Ureter (tissue), 1 donor: ENCODE measurements around the gene OVAAL. TPM values are rescaled to one million over a fixed set of nuclear protein-coding genes. Genes with fewer than 3 reads are reported as not detected.
"Not testable (repeated sequence)": the region's sequence is repeated elsewhere in the genome, so short reads cannot be mapped to it uniquely, and the experiment has no call there.

Experiments used
- DNase-seq: peaks from one replicate; pipeline ENCODE4 v3.0.0-alpha.2; 2020; ENCODE audit warnings: low spot score
- total RNA-seq: library from RNA; stranded (reverse); gene quantifications from one replicate; pipeline ENCODE4 v1.2.4, GENCODE V29; 2023
- donor health status: DM: yes; HTN: yes; CAD: no.

OVAAL gene
- total RNA-seq, 1 donor from 2014 or later = not detected

- DNase-seq = no peak
These were observed 17.8 kb upstream of the OVAAL start for GRCh38 chr1:180540697-180541594.

DNA sequence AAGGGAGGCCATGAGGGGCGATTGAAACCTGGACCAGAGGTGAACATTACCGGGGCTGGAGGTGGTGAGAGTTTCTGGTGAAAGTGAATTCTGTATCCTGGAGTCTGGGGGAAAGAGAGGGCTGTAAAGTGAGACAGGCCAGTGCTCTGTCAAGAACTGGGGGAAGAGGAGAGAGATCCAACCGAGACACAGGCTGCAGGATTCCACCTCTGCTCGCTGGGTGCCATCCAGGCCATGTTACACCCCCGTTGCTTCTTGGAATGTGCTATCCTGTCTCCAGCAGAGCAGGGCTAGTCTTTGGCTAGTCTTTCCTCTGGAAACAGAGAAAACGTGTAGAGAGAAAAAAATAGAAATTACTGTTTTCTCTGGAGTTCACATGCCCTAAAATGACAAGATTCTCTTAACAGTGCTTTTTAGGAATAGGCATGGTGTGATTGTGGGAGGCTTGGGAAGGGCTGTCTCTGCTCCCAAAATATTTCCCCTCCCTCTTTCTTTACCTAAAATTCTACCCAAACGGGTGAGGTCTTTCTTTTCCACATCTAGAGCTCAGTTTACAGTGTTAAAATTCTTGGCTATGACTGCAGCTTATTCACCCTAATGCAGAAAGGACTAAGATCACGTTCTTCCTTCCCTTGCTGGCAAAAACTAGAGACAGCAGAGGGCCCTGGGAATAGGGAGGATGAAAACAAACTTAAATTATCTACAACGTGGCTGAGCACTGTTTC lies 16.5 kb upstream of the OVAAL start:
- DNase-seq = no peak

DNA sequence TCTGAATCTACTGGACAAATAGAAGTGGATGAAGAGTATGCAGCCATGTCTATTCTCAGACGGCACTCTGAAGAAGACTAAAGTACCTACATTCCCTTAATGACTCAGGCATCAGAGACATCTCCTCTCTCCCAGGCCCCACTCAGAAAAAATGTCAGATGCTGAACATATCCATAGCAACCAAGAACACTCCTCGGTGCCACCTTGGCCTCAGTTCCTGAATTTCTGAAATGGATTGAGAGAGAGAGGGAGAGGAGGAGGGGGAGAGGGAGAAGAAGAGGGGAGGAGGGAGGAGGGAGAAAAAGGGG lies 16.0 kb upstream of the OVAAL start:
- no peak for DNase-seq

- no peak for DNase-seq
These were observed 14.7 kb upstream of the OVAAL start for GRCh38 chr1:180544050-180544449.

GRCh38 chr1:180545991-180546390 lies 12.8 kb upstream of the OVAAL start:
- DNase-seq = no peak

DNA sequence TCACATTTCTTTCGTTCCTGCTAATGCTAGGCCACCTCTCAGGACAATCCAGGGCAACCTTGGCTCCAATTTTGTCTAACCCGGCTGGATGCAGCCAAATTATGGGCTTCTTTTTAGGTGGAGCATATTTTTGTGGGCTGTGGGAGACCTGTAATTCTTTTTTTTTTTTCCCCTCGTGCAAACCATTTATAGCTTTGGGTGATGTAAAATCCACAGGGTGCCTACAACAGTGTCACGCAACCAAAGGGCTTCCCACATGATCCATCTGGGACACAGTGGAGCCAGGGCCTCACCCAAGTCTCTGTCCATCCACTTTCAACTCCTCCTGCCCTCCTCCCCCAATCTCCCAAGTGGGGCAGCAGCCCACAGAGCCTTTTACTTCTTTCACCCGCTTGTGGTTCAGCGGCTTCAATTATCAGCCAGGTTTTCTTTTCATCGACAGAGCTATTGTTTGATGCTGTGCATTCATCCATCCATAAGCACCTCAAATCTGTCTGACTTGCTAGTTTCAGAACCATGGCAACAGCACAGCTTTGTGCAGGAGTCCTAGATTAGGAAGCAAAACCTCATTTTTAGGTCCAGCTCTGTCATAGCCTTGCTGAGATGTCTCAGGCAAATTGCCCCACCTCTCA lies 10.0 kb upstream of the OVAAL start:
- DNase-seq = no peak

DNA sequence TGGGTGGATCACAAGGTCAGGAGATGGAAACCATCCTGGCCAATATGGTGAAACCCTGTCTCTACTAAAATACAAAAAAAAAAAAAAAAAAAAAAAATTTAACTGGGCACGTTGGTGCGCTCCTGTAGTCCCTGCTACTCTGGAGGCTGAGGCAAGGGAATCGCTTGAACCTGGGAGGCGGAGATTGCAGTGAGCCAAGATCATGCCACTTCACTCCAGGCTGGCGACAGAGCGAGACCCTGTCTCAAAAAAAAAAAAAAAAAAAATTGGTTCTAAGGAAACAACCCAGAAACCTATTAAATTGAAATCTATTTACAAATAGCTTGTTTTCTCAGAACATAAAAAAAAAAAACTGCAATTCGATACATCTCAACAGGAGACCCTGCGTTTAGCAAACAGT lies 9.0 kb upstream of the OVAAL start:
- not testable (repeated sequence) for DNase-seq

DNA sequence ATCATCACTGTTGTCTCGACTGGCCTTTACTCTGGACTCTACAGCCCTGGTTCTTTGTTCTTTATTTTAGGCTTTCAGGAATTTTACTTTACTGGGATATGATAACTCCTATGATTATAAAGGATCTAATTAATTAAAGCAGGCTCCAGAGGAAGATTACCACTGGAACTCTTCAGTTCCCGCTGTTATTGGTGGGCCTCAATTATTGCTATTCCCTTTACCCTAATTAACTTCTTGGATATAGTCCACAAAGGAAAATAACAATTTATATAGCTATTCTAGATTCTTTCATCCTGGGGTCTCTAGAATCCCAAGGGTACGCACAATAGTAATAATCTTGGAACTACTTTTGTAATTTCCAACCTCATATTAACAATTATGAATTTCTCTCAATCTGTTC lies 8.5 kb upstream of the OVAAL start:
- no peak for DNase-seq

- DNase-seq = no peak
These were observed 6.8 kb upstream of the OVAAL start for GRCh38 chr1:180551997-180552396.

- not testable (repeated sequence) for DNase-seq
These were observed 5.7 kb upstream of the OVAAL start for GRCh38 chr1:180553046-180553445.

DNA sequence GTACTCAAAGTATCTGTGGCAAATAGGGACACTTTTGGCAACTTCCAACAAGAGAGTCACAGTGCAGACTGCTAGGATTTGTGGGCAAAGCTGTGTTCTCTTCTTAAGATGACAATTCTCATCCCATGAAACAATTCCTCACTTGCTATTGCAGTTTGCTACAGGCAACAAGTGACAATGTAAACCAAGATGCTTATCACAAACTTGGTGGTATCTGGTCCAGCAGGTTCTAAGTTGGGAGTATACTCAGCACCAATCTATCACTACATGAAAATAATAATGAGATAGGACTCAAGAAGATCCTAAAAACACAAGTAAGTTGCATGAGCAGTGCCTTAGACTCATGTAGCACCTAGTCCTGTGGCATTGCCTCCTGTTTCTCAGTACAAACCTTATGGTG lies 3.4 kb upstream of the OVAAL start:
- no peak for DNase-seq

- DNase-seq = no peak
These were observed 1.6 kb downstream of the OVAAL start for GRCh38 chr1:180560200-180560867.

DNA sequence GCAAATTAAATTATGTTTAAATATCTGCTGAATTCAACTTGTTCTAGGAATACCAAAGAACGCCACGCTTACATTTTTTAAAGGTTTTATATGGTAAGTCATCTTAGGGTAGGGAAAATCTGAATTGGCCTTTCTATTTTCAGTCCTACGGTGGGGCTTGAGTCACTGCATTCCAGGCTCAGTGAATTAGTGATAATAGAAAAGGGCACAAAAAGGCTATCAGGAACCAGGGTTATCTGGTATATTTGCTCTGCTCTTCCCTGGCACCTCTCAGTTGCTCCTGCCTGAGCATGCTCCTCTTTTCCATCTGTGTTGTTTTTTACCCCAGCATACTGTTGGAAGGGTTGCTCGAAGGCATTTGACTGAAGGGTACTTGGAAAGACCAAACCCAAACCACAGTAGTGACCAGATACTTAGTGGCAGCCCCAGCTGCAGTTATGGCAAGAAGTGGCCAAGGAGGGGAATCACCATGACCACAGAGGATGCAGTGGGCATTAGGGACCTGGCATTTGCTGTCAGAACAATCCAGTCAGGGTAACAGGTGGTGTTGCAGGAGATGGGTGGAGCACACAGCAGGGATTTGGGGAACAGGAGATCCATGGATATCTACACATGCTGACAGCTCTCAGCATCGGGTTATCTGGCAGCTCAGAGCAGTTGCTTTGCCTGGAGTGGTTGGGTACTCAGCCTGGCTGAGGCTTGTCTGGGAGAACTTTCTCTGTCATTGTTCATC lies 2.3 kb downstream of the OVAAL start:
- no peak for DNase-seq

- no peak for DNase-seq
These were observed 3.9 kb downstream of the OVAAL start for GRCh38 chr1:180562640-180563025.

DNA sequence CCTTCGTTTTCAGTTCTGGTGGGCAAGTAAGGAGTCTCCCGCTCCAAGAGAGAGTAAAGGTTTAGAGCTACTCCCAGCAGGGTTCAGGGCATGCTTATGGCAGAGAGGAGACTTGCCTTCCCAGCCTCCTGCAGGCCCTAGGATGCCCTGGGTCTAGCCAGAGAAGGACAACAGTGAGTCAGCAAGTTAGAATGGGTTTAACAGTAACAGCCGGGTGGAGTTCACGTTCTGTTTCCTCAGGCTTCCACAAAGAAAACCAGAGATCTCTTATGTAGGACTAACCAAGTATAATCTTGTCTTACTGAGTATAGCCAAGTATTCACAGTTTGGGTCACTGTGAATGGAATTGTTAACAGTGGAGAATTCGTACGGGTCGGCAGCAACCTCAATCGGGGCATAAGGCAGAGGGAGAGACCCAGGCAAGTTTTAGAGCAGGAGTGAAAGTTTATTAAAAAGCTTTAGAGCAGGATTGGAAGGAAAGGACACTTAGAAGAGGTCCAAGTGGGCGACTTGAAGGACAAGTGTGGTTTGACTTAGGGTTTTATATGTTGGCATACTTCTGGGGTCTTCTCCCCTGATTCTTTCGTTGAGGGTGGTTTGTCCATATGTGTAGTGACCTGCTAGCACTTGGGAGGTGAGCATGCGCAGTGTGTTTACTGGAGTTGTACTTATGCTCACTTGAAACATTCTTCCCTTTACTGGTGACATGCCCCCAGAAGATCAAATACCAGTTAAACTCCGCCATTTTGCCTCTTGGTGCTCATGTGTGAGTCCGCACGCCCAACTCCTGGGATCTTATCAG lies 4.5 kb downstream of the OVAAL start:
- no peak for DNase-seq

GRCh38 chr1:180565121-180565871 lies 6.5 kb downstream of the OVAAL start:
- DNase-seq = no peak

DNA sequence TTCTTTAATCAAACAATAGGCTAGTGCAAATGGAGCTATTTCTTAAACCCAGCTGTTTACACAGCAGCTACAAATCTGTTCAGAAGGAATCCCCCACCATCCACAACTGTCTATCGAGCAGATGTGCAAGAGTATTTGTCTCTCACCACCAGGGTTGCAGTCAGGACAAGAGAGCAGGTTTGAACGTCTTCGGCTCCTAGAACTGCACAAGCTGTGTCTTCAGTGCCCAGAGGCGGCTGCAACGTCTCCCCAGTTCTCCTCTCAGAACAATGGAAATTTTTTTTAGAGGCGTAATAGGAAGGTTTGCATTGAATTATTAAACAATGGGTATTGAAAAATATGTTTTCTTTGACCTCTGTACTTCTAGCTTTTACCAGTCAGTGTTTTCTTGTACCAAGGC lies 7.3 kb downstream of the OVAAL start:
- no peak for DNase-seq

- DNase-seq = no peak
These were observed 7.7 kb downstream of the OVAAL start for GRCh38 chr1:180566495-180566894.

DNA sequence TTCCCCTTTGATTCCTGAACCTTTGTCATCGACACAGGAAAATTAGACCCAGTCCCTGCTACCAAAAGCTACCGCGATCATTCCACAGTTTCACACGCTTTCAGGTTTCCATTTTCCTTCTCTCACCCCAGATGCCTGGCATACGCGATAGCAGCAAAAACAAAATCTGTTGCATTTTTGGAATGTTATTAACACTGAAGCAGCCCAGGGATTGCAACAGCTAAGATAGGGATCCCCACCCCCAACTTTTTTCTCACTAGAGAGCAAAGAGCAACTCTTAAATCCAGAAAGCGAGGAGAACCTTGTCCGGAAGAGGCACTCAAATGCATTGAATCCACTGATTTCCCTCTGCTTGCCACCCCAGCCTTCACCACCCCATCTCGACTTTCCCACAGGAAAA lies 8.9 kb downstream of the OVAAL start:
- DNase-seq = no peak

DNA sequence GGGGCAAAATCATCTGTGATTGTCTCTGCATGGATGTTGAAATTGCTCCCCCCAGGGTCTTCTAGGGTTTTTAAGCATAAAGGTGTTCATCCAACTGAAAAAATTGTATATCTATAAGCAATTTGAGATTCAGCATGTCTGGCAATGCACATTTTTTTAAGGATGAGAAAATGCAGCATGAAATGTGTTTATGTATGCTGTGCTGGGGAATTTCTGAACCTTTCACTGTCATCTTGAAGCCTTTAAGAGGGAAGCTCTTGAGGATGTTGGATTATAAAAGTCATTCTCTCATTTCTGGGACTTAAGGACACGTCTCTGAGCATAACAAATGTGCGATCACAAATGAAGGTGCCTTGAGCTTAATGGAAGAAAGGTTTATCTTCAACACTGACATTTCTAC lies 9.4 kb downstream of the OVAAL start:
- no peak for DNase-seq
